Tibial artery (tissue), 4 donors: ENCODE measurements around the gene PYGO2.
"Not testable (repeated sequence)": the region's sequence is repeated elsewhere in the genome, so short reads cannot be mapped to it uniquely, and the experiment has no call there.

Experiments used
- DNase-seq, 2 donors: peaks; one replicate each; pipeline ENCODE4 v3.0.0-alpha.2; 2019
- H3K27ac ChIP-seq, 2 donors: fragments of 200-600 bp; sonication (generic) in 1 of 2; 1 replicate in 1 of 2; 2 replicates in 1 of 2; pipeline ENCODE4 v1.5.1; 2018 to 2019; ENCODE audit warnings: mild to moderate bottlenecking in 1 of 2
- H3K27me3 ChIP-seq, 2 donors: fragments of 200-600 bp; sonication (generic) in 1 of 2; one replicate each; pipeline versions ENCODE4 v1.5.1 to v1.6.0; 2016 to 2019
- H3K36me3 ChIP-seq, 3 donors: fragments of 200-600 bp; sonication (generic) in 2 of 3; one replicate each; pipeline ENCODE4 v1.5.1; 2016 to 2019; ENCODE audit warnings: mild to moderate bottlenecking in 2 of 3
- H3K4me1 ChIP-seq, 4 donors: fragments of 200-600 bp; sonication (generic) in 2 of 4; 1 replicate in 3 of 4; 2 replicates in 1 of 4; pipeline ENCODE4 v1.5.1; 2016 to 2019
- H3K4me3 ChIP-seq, 2 donors: fragments of 200-600 bp; sonication (generic) in 1 of 2; 1 replicate in 1 of 2; 2 replicates in 1 of 2; pipeline ENCODE4 v1.5.1; 2018 to 2019; ENCODE audit warnings: mild to moderate bottlenecking in 2 of 2
- H3K9me3 ChIP-seq, 3 donors: fragments of 200-600 bp; sonication (generic) in 1 of 3; one replicate each; pipeline ENCODE4 v1.5.1; 2016 to 2019
- intact Hi-C: fragments of 100-400 bp; cut with DNase I; formaldehyde crosslinking; loops from one replicate; pipeline ENCODE4 v1.15.0; 2023; ENCODE audit warnings: low total_unique reads
- TF ChIP-seq, protein P1 (sequence below), 2 experiments: fragments of 200-600 bp in 1 of 2; fragments of 450-650 bp in 1 of 2; IDR thresholded peaks; one replicate each; pipeline ENCODE4 v1.5.1; 2017 to 2019; ENCODE audit warnings: antibody characterized with exemption in 2 of 2, mild to moderate bottlenecking in 1 of 2, moderate library complexity in 1 of 2

The PYGO2 gene

DNA sequence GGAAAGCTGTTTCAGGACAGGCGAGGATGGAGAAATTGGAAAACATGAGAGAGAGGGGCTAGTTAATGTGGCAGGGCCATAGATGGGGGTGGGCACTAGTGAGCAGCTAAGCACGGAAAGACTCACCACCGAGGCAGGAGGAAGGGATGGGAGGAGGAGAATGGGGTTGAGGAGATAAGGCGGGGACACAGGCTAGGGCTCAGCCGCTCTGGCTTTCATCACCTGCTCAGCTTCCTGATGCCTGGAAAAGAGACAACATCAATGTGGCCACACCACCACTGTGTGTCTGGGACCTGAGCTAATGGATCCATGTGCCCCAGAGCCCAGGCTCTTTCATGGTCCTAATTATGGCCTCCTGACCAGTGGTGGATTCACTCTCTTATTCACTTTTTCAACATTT lies 52.6 kb downstream of the PYGO2 start:
- TF ChIP-seq, protein P1, sequence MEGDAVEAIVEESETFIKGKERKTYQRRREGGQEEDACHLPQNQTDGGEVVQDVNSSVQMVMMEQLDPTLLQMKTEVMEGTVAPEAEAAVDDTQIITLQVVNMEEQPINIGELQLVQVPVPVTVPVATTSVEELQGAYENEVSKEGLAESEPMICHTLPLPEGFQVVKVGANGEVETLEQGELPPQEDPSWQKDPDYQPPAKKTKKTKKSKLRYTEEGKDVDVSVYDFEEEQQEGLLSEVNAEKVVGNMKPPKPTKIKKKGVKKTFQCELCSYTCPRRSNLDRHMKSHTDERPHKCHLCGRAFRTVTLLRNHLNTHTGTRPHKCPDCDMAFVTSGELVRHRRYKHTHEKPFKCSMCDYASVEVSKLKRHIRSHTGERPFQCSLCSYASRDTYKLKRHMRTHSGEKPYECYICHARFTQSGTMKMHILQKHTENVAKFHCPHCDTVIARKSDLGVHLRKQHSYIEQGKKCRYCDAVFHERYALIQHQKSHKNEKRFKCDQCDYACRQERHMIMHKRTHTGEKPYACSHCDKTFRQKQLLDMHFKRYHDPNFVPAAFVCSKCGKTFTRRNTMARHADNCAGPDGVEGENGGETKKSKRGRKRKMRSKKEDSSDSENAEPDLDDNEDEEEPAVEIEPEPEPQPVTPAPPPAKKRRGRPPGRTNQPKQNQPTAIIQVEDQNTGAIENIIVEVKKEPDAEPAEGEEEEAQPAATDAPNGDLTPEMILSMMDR (IDR thresholded peaks at IDR 0.05): no peak
- intact Hi-C loops: no loop called here

DNA sequence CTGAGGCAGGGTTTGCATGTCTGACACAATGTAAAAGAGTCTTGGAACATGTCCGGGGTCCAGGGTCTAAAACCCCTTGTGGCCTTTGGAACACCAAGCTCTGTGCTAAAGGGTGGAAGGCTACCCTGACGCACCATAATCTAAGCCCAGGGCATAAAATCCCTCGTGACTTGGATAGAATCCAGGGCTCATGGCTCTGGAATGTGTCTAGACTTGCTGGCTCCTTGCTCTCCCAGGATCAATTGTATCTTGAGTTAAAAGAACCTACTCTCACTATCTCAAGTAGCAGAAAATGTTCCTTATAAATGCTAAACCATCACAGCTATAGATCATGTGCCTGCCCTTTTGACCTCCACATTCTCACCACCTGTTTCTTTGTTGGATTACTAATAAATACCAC lies 53.5 kb downstream of the PYGO2 start:
- H3K27me3 ChIP-seq, H3K27ac ChIP-seq, intact Hi-C loops, H3K4me1 ChIP-seq, DNase-seq, H3K9me3 ChIP-seq, H3K4me3 ChIP-seq, H3K36me3 ChIP-seq: not testable (repeated sequence)

More for the DNA sequence above, 52.6 kb downstream of the PYGO2 start:
- H3K4me1 ChIP-seq: no peaks in the 10 kb centered on the region
- H3K36me3 ChIP-seq: peaks cover 0 to 8% (median 0%) of the 10 kb centered on the region in 3 donors
- no peak overlapping the region for H3K27ac ChIP-seq
- H3K27me3 ChIP-seq: no peaks in the 10 kb centered on the region
- no peak overlapping the region for H3K4me3 ChIP-seq
- DNase-seq: no peak
- no peaks in the 10 kb centered on the region for H3K9me3 ChIP-seq
